ENCODE measurements around the gene GOT1. TPM values are rescaled to one million over a fixed set of nuclear protein-coding genes. Genes with fewer than 3 reads are reported as not detected.
A peak's percentile ranks its signal among the peaks of the same experiment; 100 is the strongest.

GOT1 gene
- total and polyA plus RNA-seq, 4 donors = 73.5 to 271 (median 123) TPM

DNA sequence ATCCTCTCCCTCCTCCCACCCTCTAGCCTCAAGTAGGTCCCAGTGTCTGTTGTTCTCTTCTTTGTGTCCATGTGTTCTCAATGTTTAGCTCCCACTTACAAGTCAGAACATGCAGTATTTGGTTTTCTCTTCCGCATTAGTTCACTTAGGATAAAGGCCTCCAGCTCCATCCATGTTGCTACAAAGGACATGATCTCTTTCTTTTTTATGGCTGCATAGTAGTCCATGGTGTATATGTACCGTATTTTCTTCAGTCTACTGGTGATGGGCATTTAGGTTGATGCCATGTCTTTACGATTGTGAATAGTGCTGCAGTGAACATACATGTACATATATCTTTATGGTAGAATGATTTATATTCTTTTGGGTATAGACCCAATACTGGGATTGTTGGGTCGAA lies 1.6 kb upstream of the GOT1 start:
- Histone ChIP-seq H3K36me3 (ENCODE audit: control insufficient read depth in 4 of 4, insufficient read depth in 3 of 4, low read depth in 1 of 4, low read length in 3 of 4) (no peaks in the 10 kb centered on the region), H3K4me1 (ENCODE audit: control insufficient read depth in 4 of 4, insufficient read depth in 4 of 4, low read length in 3 of 4) (peaks cover 0 to 32% (median 27%) of the 10 kb centered on the region in 4 donors), H3K27ac (ENCODE audit: low read depth in 1 of 2, low read length in 2 of 2) (peak overlapping the region; percentile 94 to 96), H3K27me3 (ENCODE audit: control insufficient read depth in 4 of 4, insufficient read depth in 4 of 4, low read length in 3 of 4) (no peaks in the 10 kb centered on the region), H3K4me3 (ENCODE audit: low read depth in 1 of 3, low read length in 3 of 3) (peak overlapping the region; percentile 27 to 78 (median 65)), H3K9me3 (ENCODE audit: control insufficient read depth in 4 of 4, low read length in 3 of 4) (no peaks in the 10 kb centered on the region), H3K9ac (ENCODE audit: low read depth in 1 of 2, low read length in 2 of 2) (peak overlapping the region; percentile 72 to 98)
- no peak for DNase-seq (ENCODE audit: low spot score)
- TF ChIP-seq HNF4A (conservative IDR thresholded peaks at IDR 0.05) (no peak), GABPA (IDR thresholded peaks at IDR 0.05 in 1 of 2, conservative IDR thresholded peaks at IDR 0.05 in 1 of 2) (no peak), FOXA1 (IDR thresholded peaks at IDR 0.05) (no peak), RXRA (IDR thresholded peaks at IDR 0.05) (no peak), TAF1 (conservative IDR thresholded peaks at IDR 0.05) (no peak), FOXA2 (IDR thresholded peaks at IDR 0.05) (no peak), YY1 (IDR thresholded peaks at IDR 0.05) (no peak), NR2F2 (IDR thresholded peaks at IDR 0.05) (no peak), EGR1 (IDR thresholded peaks at IDR 0.05; ENCODE audit: low read depth in 2 of 2) (no peak), HNF4G (IDR thresholded peaks at IDR 0.05) (no peak), SP1 (IDR thresholded peaks at IDR 0.05) (no peak), RAD21 (IDR thresholded peaks at IDR 0.05) (no peak)
- TF ChIP-seq, protein P1, sequence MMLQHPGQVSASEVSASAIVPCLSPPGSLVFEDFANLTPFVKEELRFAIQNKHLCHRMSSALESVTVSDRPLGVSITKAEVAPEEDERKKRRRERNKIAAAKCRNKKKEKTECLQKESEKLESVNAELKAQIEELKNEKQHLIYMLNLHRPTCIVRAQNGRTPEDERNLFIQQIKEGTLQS (IDR thresholded peaks at IDR 0.05) = no peak
- TF ChIP-seq, protein P2, sequence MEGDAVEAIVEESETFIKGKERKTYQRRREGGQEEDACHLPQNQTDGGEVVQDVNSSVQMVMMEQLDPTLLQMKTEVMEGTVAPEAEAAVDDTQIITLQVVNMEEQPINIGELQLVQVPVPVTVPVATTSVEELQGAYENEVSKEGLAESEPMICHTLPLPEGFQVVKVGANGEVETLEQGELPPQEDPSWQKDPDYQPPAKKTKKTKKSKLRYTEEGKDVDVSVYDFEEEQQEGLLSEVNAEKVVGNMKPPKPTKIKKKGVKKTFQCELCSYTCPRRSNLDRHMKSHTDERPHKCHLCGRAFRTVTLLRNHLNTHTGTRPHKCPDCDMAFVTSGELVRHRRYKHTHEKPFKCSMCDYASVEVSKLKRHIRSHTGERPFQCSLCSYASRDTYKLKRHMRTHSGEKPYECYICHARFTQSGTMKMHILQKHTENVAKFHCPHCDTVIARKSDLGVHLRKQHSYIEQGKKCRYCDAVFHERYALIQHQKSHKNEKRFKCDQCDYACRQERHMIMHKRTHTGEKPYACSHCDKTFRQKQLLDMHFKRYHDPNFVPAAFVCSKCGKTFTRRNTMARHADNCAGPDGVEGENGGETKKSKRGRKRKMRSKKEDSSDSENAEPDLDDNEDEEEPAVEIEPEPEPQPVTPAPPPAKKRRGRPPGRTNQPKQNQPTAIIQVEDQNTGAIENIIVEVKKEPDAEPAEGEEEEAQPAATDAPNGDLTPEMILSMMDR (IDR thresholded peaks at IDR 0.05; ENCODE audit: low read depth, low read length, missing input control) = no peak
- TF ChIP-seq, protein P3, sequence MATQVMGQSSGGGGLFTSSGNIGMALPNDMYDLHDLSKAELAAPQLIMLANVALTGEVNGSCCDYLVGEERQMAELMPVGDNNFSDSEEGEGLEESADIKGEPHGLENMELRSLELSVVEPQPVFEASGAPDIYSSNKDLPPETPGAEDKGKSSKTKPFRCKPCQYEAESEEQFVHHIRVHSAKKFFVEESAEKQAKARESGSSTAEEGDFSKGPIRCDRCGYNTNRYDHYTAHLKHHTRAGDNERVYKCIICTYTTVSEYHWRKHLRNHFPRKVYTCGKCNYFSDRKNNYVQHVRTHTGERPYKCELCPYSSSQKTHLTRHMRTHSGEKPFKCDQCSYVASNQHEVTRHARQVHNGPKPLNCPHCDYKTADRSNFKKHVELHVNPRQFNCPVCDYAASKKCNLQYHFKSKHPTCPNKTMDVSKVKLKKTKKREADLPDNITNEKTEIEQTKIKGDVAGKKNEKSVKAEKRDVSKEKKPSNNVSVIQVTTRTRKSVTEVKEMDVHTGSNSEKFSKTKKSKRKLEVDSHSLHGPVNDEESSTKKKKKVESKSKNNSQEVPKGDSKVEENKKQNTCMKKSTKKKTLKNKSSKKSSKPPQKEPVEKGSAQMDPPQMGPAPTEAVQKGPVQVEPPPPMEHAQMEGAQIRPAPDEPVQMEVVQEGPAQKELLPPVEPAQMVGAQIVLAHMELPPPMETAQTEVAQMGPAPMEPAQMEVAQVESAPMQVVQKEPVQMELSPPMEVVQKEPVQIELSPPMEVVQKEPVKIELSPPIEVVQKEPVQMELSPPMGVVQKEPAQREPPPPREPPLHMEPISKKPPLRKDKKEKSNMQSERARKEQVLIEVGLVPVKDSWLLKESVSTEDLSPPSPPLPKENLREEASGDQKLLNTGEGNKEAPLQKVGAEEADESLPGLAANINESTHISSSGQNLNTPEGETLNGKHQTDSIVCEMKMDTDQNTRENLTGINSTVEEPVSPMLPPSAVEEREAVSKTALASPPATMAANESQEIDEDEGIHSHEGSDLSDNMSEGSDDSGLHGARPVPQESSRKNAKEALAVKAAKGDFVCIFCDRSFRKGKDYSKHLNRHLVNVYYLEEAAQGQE (IDR thresholded peaks at IDR 0.05) = no peak
- TF ChIP-seq, protein P4, sequence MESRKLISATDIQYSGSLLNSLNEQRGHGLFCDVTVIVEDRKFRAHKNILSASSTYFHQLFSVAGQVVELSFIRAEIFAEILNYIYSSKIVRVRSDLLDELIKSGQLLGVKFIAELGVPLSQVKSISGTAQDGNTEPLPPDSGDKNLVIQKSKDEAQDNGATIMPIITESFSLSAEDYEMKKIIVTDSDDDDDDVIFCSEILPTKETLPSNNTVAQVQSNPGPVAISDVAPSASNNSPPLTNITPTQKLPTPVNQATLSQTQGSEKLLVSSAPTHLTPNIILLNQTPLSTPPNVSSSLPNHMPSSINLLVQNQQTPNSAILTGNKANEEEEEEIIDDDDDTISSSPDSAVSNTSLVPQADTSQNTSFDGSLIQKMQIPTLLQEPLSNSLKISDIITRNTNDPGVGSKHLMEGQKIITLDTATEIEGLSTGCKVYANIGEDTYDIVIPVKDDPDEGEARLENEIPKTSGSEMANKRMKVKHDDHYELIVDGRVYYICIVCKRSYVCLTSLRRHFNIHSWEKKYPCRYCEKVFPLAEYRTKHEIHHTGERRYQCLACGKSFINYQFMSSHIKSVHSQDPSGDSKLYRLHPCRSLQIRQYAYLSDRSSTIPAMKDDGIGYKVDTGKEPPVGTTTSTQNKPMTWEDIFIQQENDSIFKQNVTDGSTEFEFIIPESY (IDR thresholded peaks at IDR 0.05) = no peak
- 96% methylated on average over 4 of the region's 4 CpGs for WGBS

Measured in liver (tissue), 9 donors.